GM18520 (cell line): ENCODE data around the gene EGFLAM.

Experiments
- ATAC-seq: cut with Tn5 transposase; IDR thresholded peaks from one replicate; pipeline ENCODE4 v1.9.1; 2021; ENCODE audit not compliant: unreplicated experiment

The EGFLAM gene

GRCh38 chr5:38467353-38468040 lies 209.1 kb downstream of the EGFLAM start:
- ATAC-seq: no peak

- ATAC-seq: no peak
Observed at GRCh38 chr5:38468202-38468673, 209.9 kb downstream of the EGFLAM start.

GRCh38 chr5:38468978-38469706 lies 210.8 kb downstream of the EGFLAM start:
- no peak for ATAC-seq

- no peak for ATAC-seq
Observed at GRCh38 chr5:38469707-38470267, 211.4 kb downstream of the EGFLAM start.

- ATAC-seq: no peak
Observed at GRCh38 chr5:38471709-38472108, 213.3 kb downstream of the EGFLAM start.

- ATAC-seq: no peak
Observed at GRCh38 chr5:38472541-38472940, 214.2 kb downstream of the EGFLAM start.

- ATAC-seq: no peak
Observed at GRCh38 chr5:38473008-38473407, 214.6 kb downstream of the EGFLAM start.

- ATAC-seq: no peak
Observed at GRCh38 chr5:38478166-38478565, 219.8 kb downstream of the EGFLAM start.

- ATAC-seq: no peak
Observed at GRCh38 chr5:38478878-38479277, 220.5 kb downstream of the EGFLAM start.

GRCh38 chr5:38479315-38479904 lies 221.1 kb downstream of the EGFLAM start:
- ATAC-seq: no peak

GRCh38 chr5:38483805-38484398 lies 225.5 kb downstream of the EGFLAM start:
- no peak for ATAC-seq

GRCh38 chr5:38494175-38494574 lies 235.8 kb downstream of the EGFLAM start:
- ATAC-seq: no peak

- no peak for ATAC-seq
Observed at GRCh38 chr5:38494763-38495162, 236.4 kb downstream of the EGFLAM start.

GRCh38 chr5:38497946-38498345 lies 239.6 kb downstream of the EGFLAM start:
- ATAC-seq: no peak

GRCh38 chr5:38500573-38501260 lies 242.4 kb downstream of the EGFLAM start:
- no peak for ATAC-seq

- ATAC-seq: no peak
Observed at GRCh38 chr5:38506302-38506701, 247.9 kb downstream of the EGFLAM start.

GRCh38 chr5:38509185-38509584 lies 250.8 kb downstream of the EGFLAM start:
- ATAC-seq: no peak
